Astrocyte (in vitro differentiated cells and primary cell): ENCODE results near the gene OBSL1. TPM values are rescaled to one million over a fixed set of nuclear protein-coding genes. Genes with fewer than 3 reads are reported as not detected.

Experiments
- DNase-seq: peaks from one replicate; pipeline ENCODE4 v3.0.0-alpha.2; 2010; ENCODE audit warnings: low read depth
- FAIRE-seq: peaks from 2 replicates; lab custom pipeline; 2011; peaks lifted over from hg19 to GRCh38; lab: Jason Lieb, UNC
- H2AFZ ChIP-seq: 2 replicates; pipeline ENCODE4 v1.6.0; 2012; ENCODE audit warnings: low read depth, low read length, inconsistent platforms
- H3K27ac ChIP-seq: 2 replicates; pipeline ENCODE4 v1.5.1; 2011; ENCODE audit warnings: low read depth, low read length, inconsistent platforms
- H3K27me3 ChIP-seq: 2 replicates; pipeline ENCODE4 v1.6.0; 2011; ENCODE audit warnings: low read length, inconsistent platforms; ENCODE audit not compliant: insufficient read depth
- H3K36me3 ChIP-seq: 2 replicates; pipeline ENCODE4 v1.5.1; 2011; ENCODE audit warnings: low read length, inconsistent platforms; ENCODE audit not compliant: insufficient read depth
- H3K4me1 ChIP-seq: 2 replicates; pipeline ENCODE4 v1.5.1; 2011; ENCODE audit warnings: low read length, inconsistent platforms; ENCODE audit not compliant: insufficient read depth
- H3K4me2 ChIP-seq: 2 replicates; pipeline ENCODE4 v1.6.0; 2012; ENCODE audit warnings: low read length, inconsistent platforms
- H3K4me3 ChIP-seq: 2 replicates; pipeline ENCODE4 v1.5.1; 2011; ENCODE audit warnings: low read depth, mild to moderate bottlenecking, low read length, inconsistent platforms; ENCODE audit not compliant: insufficient read depth
- H3K79me2 ChIP-seq: 2 replicates; pipeline ENCODE4 v1.6.0; 2012; ENCODE audit warnings: mild to moderate bottlenecking, low read length, inconsistent platforms; ENCODE audit not compliant: insufficient read depth
- H3K9ac ChIP-seq: 2 replicates; pipeline ENCODE4 v1.6.0; 2012; ENCODE audit warnings: mild to moderate bottlenecking, low read length, inconsistent platforms
- H3K9me3 ChIP-seq: 2 replicates; pipeline ENCODE4 v1.5.1; 2012; ENCODE audit warnings: low read depth, mild to moderate bottlenecking, low read length, inconsistent platforms; ENCODE audit not compliant: insufficient read depth
- H4K20me1 ChIP-seq: 2 replicates; pipeline ENCODE4 v1.6.0; 2012; ENCODE audit warnings: low read length, inconsistent platforms; ENCODE audit not compliant: insufficient read depth
- H3K27ac Mint-ChIP-seq: one replicate; pipeline ENCODE4 v1.8.0; 2021; ENCODE audit warnings: mild to moderate bottlenecking, mixed read lengths; ENCODE audit not compliant: unreplicated experiment
- H3K27me3 Mint-ChIP-seq: one replicate; pipeline ENCODE4 v1.8.0; 2021; ENCODE audit warnings: low read depth, mixed read lengths; ENCODE audit not compliant: unreplicated experiment
- H3K36me3 Mint-ChIP-seq: one replicate; pipeline ENCODE4 v1.8.0; 2021; ENCODE audit warnings: low read depth, mixed read lengths; ENCODE audit not compliant: unreplicated experiment
- H3K4me1 Mint-ChIP-seq: one replicate; pipeline ENCODE4 v1.8.0; 2021; ENCODE audit warnings: low read depth, mixed read lengths; ENCODE audit not compliant: unreplicated experiment
- H3K4me3 Mint-ChIP-seq: one replicate; pipeline ENCODE4 v1.8.0; 2021; ENCODE audit warnings: mild to moderate bottlenecking, moderate library complexity, mixed read lengths; ENCODE audit not compliant: unreplicated experiment
- H3K9me3 Mint-ChIP-seq: one replicate; pipeline ENCODE4 v1.8.0; 2021; ENCODE audit warnings: mild to moderate bottlenecking, mixed read lengths; ENCODE audit not compliant: unreplicated experiment
- CTCF ChIP-seq: IDR thresholded peaks from 2 replicates; pipeline ENCODE4 v1.5.1; 2011; ENCODE audit warnings: low read depth, mild to moderate bottlenecking, inconsistent platforms, low read length, moderate library complexity; ENCODE audit not compliant: insufficient read depth
- EZH2 ChIP-seq: IDR thresholded peaks from 2 replicates; pipeline ENCODE4 v1.6.1; 2012; ENCODE audit warnings: mild to moderate bottlenecking, low read length, inconsistent platforms; ENCODE audit not compliant: insufficient read depth
- total RNA-seq: library from RNA; stranded (reverse); gene quantifications from 2 replicates; pipeline ENCODE4 v1.2.1, GENCODE V29; 2021

The OBSL1 gene
- total RNA-seq, 1 donor from 2014 or later: 77.5 TPM

GRCh38 chr2:219575566-219576504 is 4.5 kb upstream of the OBSL1 start:
- no peak overlapping the region for H3K27ac Mint-ChIP-seq
- H3K9me3 Mint-ChIP-seq: no peaks in the 10 kb centered on the region
- Histone ChIP-seq H3K27ac (no peak overlapping the region), H3K9me3 (no peaks in the 10 kb centered on the region), H3K27me3 (peaks cover 11% of the 10 kb centered on the region), H3K79me2 (no peaks in the 10 kb centered on the region), H2AFZ (no peak overlapping the region), H3K4me1 (peaks cover 16% of the 10 kb centered on the region), H3K36me3 (no peaks in the 10 kb centered on the region), H3K9ac (no peak overlapping the region), H3K4me2 (no peak overlapping the region), H3K4me3 (no peak overlapping the region), H4K20me1 (no peaks in the 10 kb centered on the region)
- no peak for DNase-seq
- TF ChIP-seq CTCF: no peak
- TF ChIP-seq EZH2: no peak
- peak overlapping the region; percentile 54 for H3K4me3 Mint-ChIP-seq
- H3K27me3 Mint-ChIP-seq: no peaks in the 10 kb centered on the region
- peaks cover 17% of the 10 kb centered on the region for H3K4me1 Mint-ChIP-seq
- FAIRE-seq: no peak
- H3K36me3 Mint-ChIP-seq: no peaks in the 10 kb centered on the region

GRCh38 chr2:219574484-219575311 is 3.4 kb upstream of the OBSL1 start:
- Histone ChIP-seq H2AFZ (no peak overlapping the region), H3K4me1 (peaks cover 22% of the 10 kb centered on the region), H3K27me3 (peaks cover 11% of the 10 kb centered on the region), H3K9me3 (no peaks in the 10 kb centered on the region), H3K9ac (no peak overlapping the region), H3K36me3 (peaks cover under 1% of the 10 kb centered on the region), H3K79me2 (peaks cover 10% of the 10 kb centered on the region), H4K20me1 (peaks cover 3% of the 10 kb centered on the region), H3K4me2 (no peak overlapping the region), H3K27ac (no peak overlapping the region), H3K4me3 (no peak overlapping the region)
- DNase-seq (no peak), FAIRE-seq (no peak)
- no peak for TF ChIP-seq EZH2
- no peak for TF ChIP-seq CTCF
- H3K36me3 Mint-ChIP-seq: no peaks in the 10 kb centered on the region
- no peaks in the 10 kb centered on the region for H3K27me3 Mint-ChIP-seq
- no peaks in the 10 kb centered on the region for H3K9me3 Mint-ChIP-seq
- H3K27ac Mint-ChIP-seq: no peak overlapping the region
- H3K4me3 Mint-ChIP-seq: no peak overlapping the region
- H3K4me1 Mint-ChIP-seq: peaks cover 17% of the 10 kb centered on the region
